A549 treated with CORT108297 at 1 μM for 4 hours (cell line): Measurements from ENCODE around the gene SPATA18. TPM values are rescaled to one million over a fixed set of nuclear protein-coding genes. Genes with fewer than 3 reads are reported as not detected.

Experiments
- total RNA-seq: library from RNA; stranded (reverse); fragments of 200-300 nt; extraction: Qiagen RNA extraction; gene quantifications from 5 replicates; pipeline ENCODE4 v1.2.3, GENCODE V29; 2022

SPATA18 gene
- 3.5 to 5.6 TPM (median 4.3 TPM) in 5 replicates for total RNA-seq

DNA sequence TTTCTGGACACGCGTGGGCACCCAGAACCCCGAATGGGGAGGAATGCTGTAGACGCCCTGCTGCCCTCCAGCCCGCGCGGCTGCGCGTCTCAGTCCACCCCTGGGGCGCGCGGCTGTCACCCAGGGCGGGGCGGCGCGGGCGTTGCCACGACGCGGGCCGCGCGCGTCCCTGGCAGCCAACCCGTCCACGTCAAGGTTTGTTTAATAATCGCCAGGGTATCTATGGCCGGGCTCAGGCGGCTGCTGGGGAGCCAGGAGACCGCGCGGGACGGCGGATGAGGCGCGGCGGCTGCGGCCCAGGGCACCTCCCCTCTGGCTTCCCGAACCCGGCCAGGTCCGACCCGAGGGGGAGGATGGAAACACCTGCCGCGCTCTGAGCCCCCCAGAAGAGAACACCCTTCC, at the start of gene SPATA18:
SPATA18 (plus strand) TSS at position 92 of the 402 bp plus-strand sequence. CDS start 401 bp downstream, outside the sequence.

GRCh38 chr4:52019936-52020657, 31.0 kb upstream of the SPATA18 start, which contains the start of gene LRRC66:
LRRC66 (minus strand) TSS chr4:52020363; CDS start chr4:52017613, 2,750 bp downstream.

DNA sequence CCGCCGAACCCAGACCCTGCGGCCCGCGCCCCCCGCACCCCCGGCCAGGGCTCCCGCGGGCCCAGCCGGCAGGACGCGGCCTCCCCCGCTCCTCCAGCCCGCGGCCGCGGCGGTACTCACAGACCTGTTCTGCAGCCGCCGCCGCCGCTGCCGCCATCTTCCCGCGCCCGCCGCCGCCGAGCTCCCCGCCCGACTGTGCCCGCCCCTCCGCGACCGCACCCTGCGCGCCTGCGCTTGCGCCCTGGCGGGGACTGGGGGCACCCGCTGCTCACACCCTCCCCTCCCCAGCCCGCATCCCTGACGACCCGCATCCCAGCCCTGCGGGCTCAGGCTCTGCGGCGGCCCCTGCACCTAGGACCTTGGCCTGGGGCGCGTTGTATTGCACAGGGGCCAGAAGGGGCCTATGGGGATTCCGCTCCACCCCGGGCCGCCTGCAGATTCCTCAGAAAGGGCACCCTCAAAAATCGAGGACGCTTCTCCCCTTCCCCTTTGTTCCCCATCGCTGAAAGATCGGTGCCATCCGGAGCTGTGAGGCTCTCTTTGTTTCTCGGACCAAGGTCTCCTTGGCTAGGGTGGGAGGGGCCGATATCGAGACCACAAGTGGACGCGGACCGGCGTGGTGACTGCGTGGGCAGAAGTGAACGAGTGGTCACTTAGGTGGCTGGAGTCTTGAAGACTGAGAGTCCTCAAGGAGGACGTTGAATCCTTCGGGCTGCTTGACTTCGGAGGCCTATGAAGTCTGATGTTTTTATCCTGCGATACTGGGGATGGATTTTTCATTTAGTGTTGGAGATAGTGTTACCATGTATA, 12.8 kb upstream of the SPATA18 start, which contains the start of gene SGCB:
SGCB (minus strand) TSS at position 197 of the 810 bp plus-strand sequence; CDS start at position 157, 40 bp downstream.

Other genes with a start within 250 kb of the SPATA18 start
- 16.6 to 19.1 TPM (median 17.8 TPM) in 5 replicates for gene DCUN1D4, start 208.2 kb upstream of the SPATA18 start, total RNA-seq
- 0.05 to 0.18 TPM (median 0.10 TPM) in 5 replicates for gene LRRC66, start 30.9 kb upstream of the SPATA18 start, total RNA-seq
- gene SGCB, start 13.0 kb upstream of the SPATA18 start, total RNA-seq, result 16.8 to 22.4 TPM (median 18.1 TPM) in 5 replicates